HG03103 (cell line): Measurements from ENCODE around the gene VENTX.
A peak's percentile ranks its signal among the peaks of the same experiment; 100 is the strongest.

Source experiments
- ATAC-seq: cut with Tn5 transposase; IDR thresholded peaks from one replicate; pipeline ENCODE4 v1.9.1; 2021; ENCODE audit warnings: low read depth; ENCODE audit not compliant: unreplicated experiment

The VENTX gene

GRCh38 chr10:133270773-133271297, 33.2 kb downstream of the VENTX start:
- ATAC-seq = no peak

GRCh38 chr10:133271521-133272300, 34.1 kb downstream of the VENTX start:
- ATAC-seq = no peak

- no peak for ATAC-seq
Observed at GRCh38 chr10:133272301-133272963, 34.8 kb downstream of the VENTX start.

- no peak for ATAC-seq
Observed at GRCh38 chr10:133272964-133273420, 35.3 kb downstream of the VENTX start.

- ATAC-seq = no peak
Observed at GRCh38 chr10:133273534-133274143, 36.0 kb downstream of the VENTX start.

- peak; percentile 39 for ATAC-seq
Observed at GRCh38 chr10:133274751-133275683, 37.4 kb downstream of the VENTX start.

GRCh38 chr10:133275684-133276092, 38.0 kb downstream of the VENTX start:
- ATAC-seq = peak; percentile 31

GRCh38 chr10:133276100-133276434, 38.4 kb downstream of the VENTX start:
- ATAC-seq = no peak

GRCh38 chr10:133276435-133277201, 39.0 kb downstream of the VENTX start, which contains the start of gene ADAM8:
TSS of gene ADAM8 (minus strand) at chr10:133276868. CDS start at chr10:133276817, 51 bp downstream.
- peak; percentile 41 for ATAC-seq

- no peak for ATAC-seq
Observed at GRCh38 chr10:133277277-133277992, 39.8 kb downstream of the VENTX start.

- no peak for ATAC-seq
Observed at GRCh38 chr10:133277993-133278576, 40.4 kb downstream of the VENTX start.

- peak; percentile 40 for ATAC-seq
Observed at GRCh38 chr10:133278577-133279265, 41.1 kb downstream of the VENTX start.

GRCh38 chr10:133279326-133280226, 41.9 kb downstream of the VENTX start:
- ATAC-seq = no peak

- ATAC-seq = no peak
Observed at GRCh38 chr10:133280391-133281059, 42.9 kb downstream of the VENTX start.

- no peak for ATAC-seq
Observed at GRCh38 chr10:133281084-133281483, 43.4 kb downstream of the VENTX start.

GRCh38 chr10:133281628-133282372, 44.1 kb downstream of the VENTX start:
- ATAC-seq = no peak
